ENCODE results near the gene CEP290.

DNA sequence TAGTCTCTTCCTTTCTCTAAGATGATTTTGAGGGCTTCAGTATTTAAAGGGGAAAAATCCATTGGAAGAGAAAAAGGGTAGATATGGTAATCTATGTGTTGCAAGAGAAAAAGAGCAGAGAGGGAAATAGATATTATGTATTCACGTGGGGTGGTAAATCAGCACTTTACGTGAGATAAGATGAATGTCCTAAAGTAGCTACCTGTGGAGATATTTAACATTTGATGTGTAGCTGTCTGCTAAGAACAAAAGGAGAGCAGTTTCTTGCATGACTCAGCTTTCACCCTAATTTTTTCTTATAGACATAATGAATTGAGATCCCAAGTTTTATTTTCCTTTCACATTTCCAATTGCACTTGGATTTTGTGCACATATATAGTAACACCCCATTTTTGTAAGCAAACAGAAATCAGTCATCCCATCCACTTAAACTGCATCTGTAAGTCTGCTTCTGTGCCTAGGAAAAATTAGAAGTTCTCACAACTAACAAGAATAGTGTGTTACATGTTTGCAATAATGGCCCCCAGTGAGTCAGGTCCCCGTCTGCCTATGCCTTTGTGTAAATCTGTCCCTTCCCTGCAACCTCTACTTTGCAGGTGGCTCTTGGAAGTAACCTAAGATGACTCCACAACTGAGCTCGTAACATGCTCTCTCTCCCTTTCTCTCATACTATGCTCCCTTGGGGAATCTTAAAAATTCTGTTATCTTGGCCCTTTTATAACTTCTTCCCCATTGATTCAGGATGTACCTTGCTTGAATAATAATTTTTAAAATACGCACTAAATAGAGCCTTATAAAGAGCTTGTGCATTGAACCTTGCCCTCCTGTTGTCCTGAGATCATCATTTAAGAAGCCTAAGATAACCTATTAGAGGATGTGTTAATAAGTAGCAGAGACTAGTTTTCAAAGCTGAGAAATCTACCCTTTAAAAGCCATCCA, 3.9 kb upstream of the CEP290 start:
- TF ChIP-seq, protein P1, sequence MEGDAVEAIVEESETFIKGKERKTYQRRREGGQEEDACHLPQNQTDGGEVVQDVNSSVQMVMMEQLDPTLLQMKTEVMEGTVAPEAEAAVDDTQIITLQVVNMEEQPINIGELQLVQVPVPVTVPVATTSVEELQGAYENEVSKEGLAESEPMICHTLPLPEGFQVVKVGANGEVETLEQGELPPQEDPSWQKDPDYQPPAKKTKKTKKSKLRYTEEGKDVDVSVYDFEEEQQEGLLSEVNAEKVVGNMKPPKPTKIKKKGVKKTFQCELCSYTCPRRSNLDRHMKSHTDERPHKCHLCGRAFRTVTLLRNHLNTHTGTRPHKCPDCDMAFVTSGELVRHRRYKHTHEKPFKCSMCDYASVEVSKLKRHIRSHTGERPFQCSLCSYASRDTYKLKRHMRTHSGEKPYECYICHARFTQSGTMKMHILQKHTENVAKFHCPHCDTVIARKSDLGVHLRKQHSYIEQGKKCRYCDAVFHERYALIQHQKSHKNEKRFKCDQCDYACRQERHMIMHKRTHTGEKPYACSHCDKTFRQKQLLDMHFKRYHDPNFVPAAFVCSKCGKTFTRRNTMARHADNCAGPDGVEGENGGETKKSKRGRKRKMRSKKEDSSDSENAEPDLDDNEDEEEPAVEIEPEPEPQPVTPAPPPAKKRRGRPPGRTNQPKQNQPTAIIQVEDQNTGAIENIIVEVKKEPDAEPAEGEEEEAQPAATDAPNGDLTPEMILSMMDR (IDR thresholded peaks at IDR 0.05), result no peak
- no peak for TF ChIP-seq POLR2A (IDR thresholded peaks at IDR 0.05)
